Mesenchymal stem cell (in vitro differentiated cells and primary cell): ENCODE data around the gene CHMP4A.
A peak's percentile ranks its signal among the peaks of the same experiment; 100 is the strongest.

Experiments used
- DNase-seq: peaks from one replicate; pipeline ENCODE4 v3.0.0-alpha.2; 2013
- H2AFZ ChIP-seq: one replicate; pipeline ENCODE4 v1.6.1; 2013; ENCODE audit warnings: low read depth, mild to moderate bottlenecking, control low read depth, inconsistent platforms, low read length, moderate library complexity
- H2AK5ac ChIP-seq: 2 replicates; pipeline ENCODE4 v1.6.1; 2013; ENCODE audit warnings: low read length, moderate library complexity, mild to moderate bottlenecking, inconsistent platforms; ENCODE audit not compliant: severe bottlenecking
- H2BK120ac ChIP-seq: one replicate; pipeline ENCODE4 v1.6.1; 2013; ENCODE audit warnings: low read depth, mild to moderate bottlenecking, inconsistent platforms, low read length, moderate library complexity
- H2BK12ac ChIP-seq, 2 experiments: one replicate each; pipeline ENCODE4 v1.6.1; 2013; ENCODE audit warnings: inconsistent platforms in 2 of 2, low read length in 2 of 2, mild to moderate bottlenecking in 2 of 2, moderate library complexity in 2 of 2, control low read depth in 1 of 2
- H2BK15ac ChIP-seq: one replicate; pipeline ENCODE4 v1.6.1; 2013; ENCODE audit warnings: mild to moderate bottlenecking, low read depth, inconsistent platforms; ENCODE audit not compliant: poor library complexity, severe bottlenecking
- H2BK5ac ChIP-seq: 2 replicates; pipeline ENCODE4 v1.6.1; 2013; ENCODE audit warnings: low read depth, mild to moderate bottlenecking, low read length, control low read depth, inconsistent platforms; ENCODE audit not compliant: poor library complexity, severe bottlenecking
- H3K14ac ChIP-seq, 2 experiments: one replicate each; pipeline ENCODE4 v1.6.1; 2013; ENCODE audit warnings: inconsistent platforms in 2 of 2, low read length in 2 of 2, control low read depth in 1 of 2, mild to moderate bottlenecking in 1 of 2, moderate library complexity in 1 of 2
- H3K18ac ChIP-seq, 2 experiments: one replicate each; pipeline ENCODE4 v1.6.1; 2013; ENCODE audit warnings: inconsistent platforms in 2 of 2, low read length in 2 of 2, control low read depth in 1 of 2, low read depth in 1 of 2, mild to moderate bottlenecking in 1 of 2
- H3K23ac ChIP-seq, 2 experiments: one replicate each; pipeline ENCODE4 v1.6.1; 2013; ENCODE audit warnings: inconsistent platforms in 2 of 2, low read length in 2 of 2, mild to moderate bottlenecking in 2 of 2, moderate library complexity in 2 of 2, control low read depth in 1 of 2
- H3K27ac ChIP-seq: 2 replicates; pipeline ENCODE4 v1.5.1; 2013; ENCODE audit warnings: mild to moderate bottlenecking, moderate library complexity, low read length, control low read depth, inconsistent platforms; ENCODE audit not compliant: poor library complexity, severe bottlenecking
- H3K27me3 ChIP-seq, 2 experiments: 2 replicates each; pipeline versions ENCODE4 v1.6.1 to v1.7.0; 2013; ENCODE audit warnings: low read length in 2 of 2, mild to moderate bottlenecking in 2 of 2, moderate library complexity in 2 of 2, control low read depth in 1 of 2, inconsistent platforms in 1 of 2; ENCODE audit not compliant: control insufficient read depth in 1 of 2, insufficient read depth in 1 of 2
- H3K36me3 ChIP-seq, 2 experiments: 2 replicates each; pipeline versions ENCODE4 v1.6.1 to v1.7.0; 2013; ENCODE audit warnings: low read length in 2 of 2, control low read depth in 1 of 2, inconsistent platforms in 1 of 2, low read depth in 1 of 2, mild to moderate bottlenecking in 1 of 2; ENCODE audit not compliant: insufficient read depth in 2 of 2, control insufficient read depth in 1 of 2
- H3K4ac ChIP-seq, 2 experiments: one replicate each; pipeline ENCODE4 v1.6.1; 2013; ENCODE audit warnings: inconsistent platforms in 2 of 2, low read length in 2 of 2, mild to moderate bottlenecking in 2 of 2, moderate library complexity in 2 of 2, control low read depth in 1 of 2, low read depth in 1 of 2
- H3K4me1 ChIP-seq: 2 replicates; pipeline ENCODE4 v1.6.1; 2013; ENCODE audit warnings: low read depth, low read length, control low read depth; ENCODE audit not compliant: control insufficient read depth, insufficient read depth
- H3K4me2 ChIP-seq: 2 replicates; pipeline ENCODE4 v1.6.1; 2013; ENCODE audit warnings: low read length, mild to moderate bottlenecking, inconsistent platforms; ENCODE audit not compliant: poor library complexity, severe bottlenecking
- H3K4me3 ChIP-seq, 2 experiments: 2 replicates each; pipeline versions ENCODE4 v1.5.1 to v1.7.0; 2013; ENCODE audit warnings: low read length in 2 of 2, mild to moderate bottlenecking in 2 of 2, control low read depth in 1 of 2, low read depth in 1 of 2; ENCODE audit not compliant: insufficient read depth in 1 of 2
- H3K79me1 ChIP-seq: replicated peaks from 2 replicates; pipeline ENCODE4 v1.6.1; 2013; ENCODE audit warnings: mild to moderate bottlenecking, control low read depth, low read length, inconsistent platforms; ENCODE audit not compliant: poor library complexity, severe bottlenecking
- H3K9ac ChIP-seq: 2 replicates; pipeline ENCODE4 v1.7.0; 2013; ENCODE audit warnings: mild to moderate bottlenecking, low read length, moderate library complexity
- H3K9me3 ChIP-seq: 2 replicates; pipeline ENCODE4 v1.7.0; 2013; ENCODE audit warnings: mild to moderate bottlenecking, low read length; ENCODE audit not compliant: control insufficient read depth
- H4K8ac ChIP-seq: one replicate; pipeline ENCODE4 v1.6.1; 2013; ENCODE audit warnings: inconsistent platforms, mild to moderate bottlenecking, low read length, moderate library complexity
- H4K91ac ChIP-seq: one replicate; pipeline ENCODE4 v1.6.1; 2013; ENCODE audit warnings: mild to moderate bottlenecking, low read length, inconsistent platforms
- WGBS: methylation state at CpG from one replicate; pipeline ENCODE4 v1.1.7; 2013; ENCODE audit warnings: mixed read lengths; 5-methylcytosine and 5-hydroxymethylcytosine counted together

Gene CHMP4A

GRCh38 chr14:24167469-24168114 lies 45.7 kb downstream of the CHMP4A start:
- Histone ChIP-seq H2BK5ac (no peak overlapping the region), H2AK5ac (no peak overlapping the region), H3K4me1 (peaks cover 10% of the 10 kb centered on the region), H3K18ac (no peak overlapping the region), H4K8ac (no peak overlapping the region), H3K4ac (no peak overlapping the region), H3K23ac (no peak overlapping the region), H3K4me3 (no peak overlapping the region), H3K36me3 (peaks cover 77 to 78% of the 10 kb centered on the region in 2 experiments), H3K79me1 (peaks cover 28% of the 10 kb centered on the region), H3K14ac (peak overlapping the region in 1 of 2 experiments; percentile 7), H3K27me3 (no peaks in the 10 kb centered on the region), H2BK120ac (no peak overlapping the region), H3K9me3 (no peaks in the 10 kb centered on the region), H2BK15ac (no peak overlapping the region), H3K27ac (no peak overlapping the region), H4K91ac (no peak overlapping the region), H2BK12ac (no peak overlapping the region), H3K9ac (no peak overlapping the region), H3K4me2 (no peak overlapping the region), H2AFZ (no peak overlapping the region)
- WGBS: 98% methylated on average over 3 of the region's 3 CpGs
- no peak for DNase-seq

DNA sequence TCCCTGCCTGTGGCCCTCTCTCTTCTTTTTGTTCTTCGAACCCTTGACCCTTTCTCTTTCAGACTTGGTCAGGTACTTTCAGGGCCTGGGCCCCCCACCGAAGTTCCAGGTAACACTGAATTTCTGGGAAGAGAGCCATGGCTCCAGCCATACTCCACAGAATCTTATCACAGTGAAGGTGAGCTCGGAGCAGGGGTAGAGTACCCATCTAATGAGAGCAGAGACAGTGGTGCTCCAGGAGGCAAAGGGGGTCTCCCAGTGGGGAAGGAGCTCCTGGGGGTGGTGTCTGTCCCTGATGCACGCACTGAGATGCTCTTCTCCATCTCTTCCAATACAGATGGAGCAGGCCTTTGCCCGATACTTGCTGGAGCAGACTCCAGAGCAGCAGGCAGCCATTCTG lies 47.5 kb downstream of the CHMP4A start:
- Histone ChIP-seq H2AFZ (no peak overlapping the region), H3K4me3 (no peak overlapping the region), H2AK5ac (no peak overlapping the region), H4K91ac (no peak overlapping the region), H2BK120ac (no peak overlapping the region), H3K18ac (no peak overlapping the region), H3K4me1 (peaks cover 14% of the 10 kb centered on the region), H3K27ac (no peak overlapping the region), H3K79me1 (peaks cover 28% of the 10 kb centered on the region), H2BK5ac (no peak overlapping the region), H3K36me3 (peaks cover 61 to 72% of the 10 kb centered on the region in 2 experiments), H3K23ac (no peak overlapping the region), H3K9ac (no peak overlapping the region), H4K8ac (no peak overlapping the region), H3K4me2 (no peak overlapping the region), H2BK15ac (no peak overlapping the region), H3K9me3 (no peaks in the 10 kb centered on the region), H3K27me3 (no peaks in the 10 kb centered on the region), H3K14ac (no peak overlapping the region), H3K4ac (no peak overlapping the region), H2BK12ac (no peak overlapping the region)
- DNase-seq: no peak
- WGBS: 92% methylated on average over 5 of the region's 5 CpGs

DNA sequence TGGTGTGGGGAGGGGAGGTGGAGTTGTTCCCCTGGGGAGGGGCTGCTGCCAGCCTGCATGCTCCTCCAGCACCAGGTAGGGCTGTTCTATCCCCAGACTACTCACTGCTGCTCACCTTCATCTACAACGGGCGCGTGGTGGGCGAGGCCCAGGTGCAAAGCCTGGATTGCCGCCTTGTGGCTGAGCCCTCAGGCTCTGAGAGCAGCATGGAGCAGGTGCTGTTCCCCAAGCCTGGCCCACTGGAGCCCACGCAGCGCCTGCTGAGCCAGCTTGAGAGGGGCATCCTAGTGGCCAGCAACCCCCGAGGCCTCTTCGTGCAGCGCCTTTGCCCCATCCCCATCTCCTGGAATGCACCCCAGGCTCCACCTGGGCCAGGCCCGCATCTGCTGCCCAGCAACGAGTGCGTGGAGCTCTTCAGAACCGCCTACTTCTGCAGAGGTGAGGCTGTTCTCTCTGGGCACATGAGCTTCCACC lies 48.7 kb downstream of the CHMP4A start:
- no peak overlapping the region for H3K4ac ChIP-seq
- H3K18ac ChIP-seq: no peak overlapping the region
- H3K27ac ChIP-seq: no peak overlapping the region
- peaks cover 65 to 77% of the 10 kb centered on the region in 2 experiments for H3K36me3 ChIP-seq
- H2BK15ac ChIP-seq: no peak overlapping the region
- H3K4me1 ChIP-seq: peaks cover 19% of the 10 kb centered on the region
- H3K9ac ChIP-seq: no peak overlapping the region
- no peak overlapping the region for H2BK120ac ChIP-seq
- 97% methylated on average over 14 of the region's 14 CpGs for WGBS
- no peak overlapping the region for H2AFZ ChIP-seq
- H2BK12ac ChIP-seq: no peak overlapping the region
- no peak overlapping the region for H3K23ac ChIP-seq
- no peak overlapping the region for H3K14ac ChIP-seq
- no peak overlapping the region for H4K91ac ChIP-seq
- no peak overlapping the region for H3K4me2 ChIP-seq
- H3K27me3 ChIP-seq: no peaks in the 10 kb centered on the region
- no peak overlapping the region for H2BK5ac ChIP-seq
- H4K8ac ChIP-seq: no peak overlapping the region
- peaks cover 28% of the 10 kb centered on the region for H3K79me1 ChIP-seq
- no peak overlapping the region for H3K4me3 ChIP-seq
- H3K9me3 ChIP-seq: no peaks in the 10 kb centered on the region
- no peak for DNase-seq
- H2AK5ac ChIP-seq: no peak overlapping the region

DNA sequence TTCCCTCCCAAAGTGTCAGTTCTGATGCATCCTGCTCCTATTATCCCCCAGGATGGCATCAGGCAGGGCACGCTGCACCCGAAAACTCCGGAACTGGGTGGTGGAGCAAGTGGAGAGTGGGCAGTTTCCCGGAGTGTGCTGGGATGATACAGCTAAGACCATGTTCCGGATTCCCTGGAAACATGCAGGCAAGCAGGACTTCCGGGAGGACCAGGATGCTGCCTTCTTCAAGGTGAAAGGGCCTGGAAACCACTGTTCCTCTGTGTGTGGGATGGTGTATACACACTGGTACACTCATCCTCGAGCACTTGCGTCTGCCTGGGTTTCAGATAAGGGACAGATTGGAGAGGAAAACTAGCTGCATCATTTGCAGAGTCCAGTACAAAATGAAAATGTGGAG lies 51.2 kb downstream of the CHMP4A start:
- Histone ChIP-seq H3K4me2 (peak overlapping the region; percentile 80), H3K79me1 (peaks cover 28% of the 10 kb centered on the region)
- 91% methylated on average over 8 of the region's 8 CpGs for whole genome bisulfite sequencing

More for the DNA sequence above, 51.2 kb downstream of the CHMP4A start:
- H3K14ac ChIP-seq: peak overlapping the region in 1 of 2 experiments; percentile 19
- H3K23ac ChIP-seq: no peak overlapping the region
- peaks cover 67 to 75% of the 10 kb centered on the region in 2 experiments for H3K36me3 ChIP-seq
- no peak overlapping the region for H3K27ac ChIP-seq
- H2AK5ac ChIP-seq: peak overlapping the region; percentile 8
- H2BK5ac ChIP-seq: no peak overlapping the region
- H2AFZ ChIP-seq: no peak overlapping the region
- no peaks in the 10 kb centered on the region for H3K9me3 ChIP-seq
- no peak overlapping the region for H4K8ac ChIP-seq
- H2BK120ac ChIP-seq: no peak overlapping the region
- no peaks in the 10 kb centered on the region for H3K27me3 ChIP-seq
- H2BK12ac ChIP-seq: peak overlapping the region; percentile 21 to 59
- H3K9ac ChIP-seq: peak overlapping the region; percentile 99
- H2BK15ac ChIP-seq: no peak overlapping the region
- H3K4me3 ChIP-seq: peak overlapping the region in 1 of 2 experiments; percentile 96
- peak overlapping the region in 1 of 2 experiments; percentile 91 for H3K18ac ChIP-seq
- H4K91ac ChIP-seq: no peak overlapping the region
- peaks cover 19% of the 10 kb centered on the region for H3K4me1 ChIP-seq
- H3K4ac ChIP-seq: no peak overlapping the region
- peak; percentile 22 for DNase-seq
